COLO829 (cell line): ENCODE results near the gene PPIL3.

Experiments
- DNase-seq: peaks from one replicate; pipeline ENCODE4 v3.0.0; 2012; ENCODE audit warnings: low spot score

Gene PPIL3

GRCh38 chr2:200860092-200860795 lies 28.6 kb downstream of the PPIL3 start:
- no peak for DNase-seq

GRCh38 chr2:200856806-200857205 lies 32.1 kb downstream of the PPIL3 start:
- DNase-seq, result no peak

GRCh38 chr2:200852605-200853004 lies 36.3 kb downstream of the PPIL3 start:
- DNase-seq, result no peak

- DNase-seq, result no peak
Measured at GRCh38 chr2:200851398-200852248, 37.3 kb downstream of the PPIL3 start.

- DNase-seq, result no peak
Measured at GRCh38 chr2:200850512-200851256, 38.2 kb downstream of the PPIL3 start.

GRCh38 chr2:200847939-200848338 lies 40.9 kb downstream of the PPIL3 start:
- no peak for DNase-seq

- DNase-seq, result no peak
Measured at GRCh38 chr2:200847269-200847668, 41.6 kb downstream of the PPIL3 start.

GRCh38 chr2:200845669-200846325 lies 43.1 kb downstream of the PPIL3 start:
- no peak for DNase-seq

- no peak for DNase-seq
Measured at GRCh38 chr2:200845194-200845593, 43.7 kb downstream of the PPIL3 start.

- DNase-seq, result no peak
Measured at GRCh38 chr2:200843993-200844948, 44.6 kb downstream of the PPIL3 start.

- DNase-seq, result no peak
Measured at GRCh38 chr2:200839513-200839912, 49.4 kb downstream of the PPIL3 start.

- no peak for DNase-seq
Measured at GRCh38 chr2:200834701-200835100, 54.2 kb downstream of the PPIL3 start.

- no peak for DNase-seq
Measured at GRCh38 chr2:200829258-200829655, 59.6 kb downstream of the PPIL3 start.

- no peak for DNase-seq
Measured at GRCh38 chr2:200828572-200829257, 60.2 kb downstream of the PPIL3 start.

- DNase-seq, result no peak
Measured at GRCh38 chr2:200828104-200828503, 60.8 kb downstream of the PPIL3 start.

- no peak for DNase-seq
Measured at GRCh38 chr2:200821686-200822245, 67.1 kb downstream of the PPIL3 start.
